ENCODE data around the gene KDM2B.

The KDM2B gene

DNA sequence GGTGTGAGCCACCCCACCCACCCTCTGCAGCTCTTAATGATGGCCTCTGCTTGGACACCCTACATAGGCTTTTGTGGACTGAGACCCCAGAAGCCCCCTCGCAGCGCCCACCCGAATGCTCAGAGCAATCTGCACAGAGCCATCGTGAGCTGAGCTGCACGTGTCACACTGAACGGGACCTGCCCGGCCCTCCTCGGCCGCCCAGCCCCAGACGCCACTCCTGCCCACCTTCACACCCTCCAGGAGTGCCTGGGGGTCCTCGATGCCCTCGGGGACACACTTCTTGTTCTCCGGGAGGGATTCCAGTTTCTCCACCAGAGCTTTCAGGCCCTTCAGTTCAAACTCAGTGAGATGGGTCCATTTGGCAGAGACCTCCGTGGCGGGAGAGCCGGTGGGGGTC, 71.5 kb downstream of the KDM2B start:
- no peak for DNase-seq (ENCODE audit: low read depth)
- H3K4me3 ChIP-seq (ENCODE audit: low read length), result no peak overlapping the region
- TF ChIP-seq CTCF (conservative IDR thresholded peaks at IDR 0.05; ENCODE audit: low read depth, low read length), result no peak

DNA sequence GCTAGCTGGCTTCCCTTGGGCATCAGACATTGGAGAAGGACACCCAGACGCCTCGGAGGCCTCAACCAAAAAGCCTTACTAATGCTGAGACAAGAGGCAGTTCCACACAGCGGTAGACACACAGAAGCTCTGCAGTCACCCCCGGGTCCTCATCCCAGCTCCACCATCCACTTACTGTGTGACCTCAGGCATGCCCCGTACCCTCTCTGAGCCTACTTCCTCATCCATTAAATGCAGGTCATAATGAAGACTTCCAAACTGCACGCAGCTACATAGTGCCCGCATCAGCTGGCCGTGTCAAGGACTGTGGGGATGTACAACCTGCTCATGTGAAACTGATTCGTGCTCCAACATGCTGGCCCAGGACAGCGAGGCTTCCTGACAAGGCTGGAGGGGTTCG, 72.3 kb downstream of the KDM2B start:
- no peak for DNase-seq (ENCODE audit: low read depth)
- no peak overlapping the region for H3K4me3 ChIP-seq (ENCODE audit: low read length)
- TF ChIP-seq CTCF (conservative IDR thresholded peaks at IDR 0.05; ENCODE audit: low read depth, low read length), result no peak

- no peak for DNase-seq (ENCODE audit: low read depth)
- H3K4me3 ChIP-seq (ENCODE audit: low read length), result no peak overlapping the region
- TF ChIP-seq CTCF (conservative IDR thresholded peaks at IDR 0.05; ENCODE audit: low read depth, low read length), result no peak
Measured at GRCh38 chr12:121507984-121508383, 72.8 kb downstream of the KDM2B start.

GRCh38 chr12:121507245-121507644, 73.6 kb downstream of the KDM2B start:
- no peak for DNase-seq (ENCODE audit: low read depth)
- no peak overlapping the region for H3K4me3 ChIP-seq (ENCODE audit: low read length)
- no peak for TF ChIP-seq CTCF (conservative IDR thresholded peaks at IDR 0.05; ENCODE audit: low read depth, low read length)

DNA sequence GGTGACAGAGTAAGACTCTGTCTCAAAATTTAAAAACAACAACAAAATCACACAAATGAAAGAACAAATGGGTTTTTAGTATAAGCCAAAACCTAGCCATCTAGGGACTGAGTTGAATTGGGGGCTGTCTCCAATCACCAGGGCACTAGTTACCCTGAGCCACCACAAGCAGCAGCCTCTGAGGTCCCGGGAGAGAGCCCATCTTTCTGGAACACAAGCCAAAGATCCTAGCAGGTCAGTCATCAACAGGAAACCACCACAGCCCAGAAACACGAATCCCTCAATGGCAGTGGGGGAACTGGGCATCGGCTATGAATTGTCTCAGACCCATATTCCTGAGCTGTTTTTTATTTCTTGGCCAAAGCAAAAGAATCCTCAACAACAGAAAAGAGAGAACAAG, 75.3 kb downstream of the KDM2B start:
- no peak for DNase-seq (ENCODE audit: low read depth)
- H3K4me3 ChIP-seq (ENCODE audit: low read length), result no peak overlapping the region
- TF ChIP-seq CTCF (conservative IDR thresholded peaks at IDR 0.05; ENCODE audit: low read depth, low read length), result no peak

DNA sequence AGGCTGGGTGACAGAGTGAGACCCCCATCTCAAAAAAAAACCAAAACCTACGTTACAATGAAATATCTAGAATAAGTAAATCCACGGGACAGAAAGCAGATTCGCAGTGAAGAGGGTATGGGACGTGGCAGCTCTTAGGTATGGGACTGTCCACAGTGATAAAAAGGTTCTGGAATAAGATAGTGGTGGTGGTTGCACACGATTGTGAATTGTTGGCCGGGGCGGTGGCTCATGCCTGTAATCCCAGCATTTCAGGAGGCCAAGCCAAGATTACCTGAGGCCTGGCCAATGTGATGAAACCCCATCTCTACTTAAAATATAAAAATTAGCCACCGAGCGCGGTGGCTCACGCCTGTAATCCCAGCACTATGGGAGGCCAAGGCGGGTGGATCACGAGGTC, 76.3 kb downstream of the KDM2B start:
- no peak overlapping the region for H3K4me3 ChIP-seq (ENCODE audit: low read length)
- no peak for DNase-seq (ENCODE audit: low read depth)
- no peak for TF ChIP-seq CTCF (conservative IDR thresholded peaks at IDR 0.05; ENCODE audit: low read depth, low read length)

- TF ChIP-seq CTCF (conservative IDR thresholded peaks at IDR 0.05; ENCODE audit: low read depth, low read length), result no peak
- DNase-seq (ENCODE audit: low read depth), result no peak
Measured at GRCh38 chr12:121503395-121503794, 77.4 kb downstream of the KDM2B start.

More at GRCh38 chr12:121503395-121503794, 77.4 kb downstream of the KDM2B start:
- no peak overlapping the region for H3K4me3 ChIP-seq (ENCODE audit: low read length)
